T follicular helper cell (primary cell): Measurements from ENCODE around the gene RTCA.
"Not testable (repeated sequence)": the region's sequence is repeated elsewhere in the genome, so short reads cannot be mapped to it uniquely, and the experiment has no call there.

ENCODE experiments used
- DNase-seq: peaks from one replicate; pipeline ENCODE4 v3.0.0-alpha.2; 2020; ENCODE audit warnings: low read depth

Gene RTCA

DNA sequence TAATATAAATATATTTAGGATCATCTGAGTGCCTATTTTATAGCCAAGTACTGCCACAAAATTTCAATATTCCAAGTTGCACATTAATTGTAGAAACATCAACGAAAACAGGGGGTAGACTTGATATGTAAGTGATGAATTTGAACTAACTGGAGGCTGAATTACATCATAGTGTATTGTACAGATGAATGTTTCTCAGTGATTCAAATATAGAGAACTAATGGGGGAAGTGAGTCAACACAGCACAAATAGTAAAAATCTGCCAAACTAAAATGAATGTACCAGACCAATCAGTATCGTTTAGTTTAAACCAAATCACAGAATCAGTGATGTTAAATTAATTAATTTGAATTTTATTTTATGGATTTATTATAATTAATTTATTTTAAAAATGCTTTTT lies 42.8 kb downstream of the RTCA start:
- DNase-seq: no peak

DNA sequence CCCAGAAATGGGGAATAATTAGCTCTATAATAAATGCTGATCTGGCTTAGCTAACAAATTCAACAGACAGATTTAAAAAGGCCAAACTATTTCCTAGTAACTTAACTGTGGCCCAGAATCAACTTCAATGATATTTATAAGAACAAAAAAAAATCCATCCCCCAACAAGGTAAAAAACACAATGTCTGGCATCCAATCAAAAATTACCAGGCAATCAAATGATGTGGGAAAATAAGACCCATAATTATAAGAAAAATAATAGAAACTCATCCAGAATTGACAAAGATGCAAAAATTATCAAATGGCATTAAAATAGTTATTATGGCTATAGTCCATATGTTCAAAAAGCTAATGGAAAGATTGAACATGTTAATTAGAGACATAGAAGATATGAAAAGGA lies 43.8 kb downstream of the RTCA start:
- DNase-seq: no peak

DNA sequence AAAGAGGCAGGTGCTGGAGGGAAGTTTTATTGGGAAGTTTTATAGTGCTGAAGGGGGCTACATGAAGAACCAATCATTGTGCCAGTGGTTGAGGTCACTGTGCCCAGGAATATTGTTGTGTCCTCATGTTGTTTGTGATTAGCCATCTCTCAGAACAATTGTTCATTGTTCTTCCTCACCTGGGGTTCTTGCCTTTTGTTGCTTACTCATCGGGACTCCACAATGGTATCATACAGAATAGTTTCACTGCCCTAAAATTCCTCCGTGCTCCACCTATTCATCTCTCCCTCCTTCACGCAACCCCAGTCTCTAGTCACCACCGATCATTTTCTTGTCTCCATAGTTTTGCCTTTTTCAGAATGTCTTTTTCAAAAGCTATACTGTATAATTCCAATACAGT lies 47.4 kb downstream of the RTCA start:
- DNase-seq: no peak

DNA sequence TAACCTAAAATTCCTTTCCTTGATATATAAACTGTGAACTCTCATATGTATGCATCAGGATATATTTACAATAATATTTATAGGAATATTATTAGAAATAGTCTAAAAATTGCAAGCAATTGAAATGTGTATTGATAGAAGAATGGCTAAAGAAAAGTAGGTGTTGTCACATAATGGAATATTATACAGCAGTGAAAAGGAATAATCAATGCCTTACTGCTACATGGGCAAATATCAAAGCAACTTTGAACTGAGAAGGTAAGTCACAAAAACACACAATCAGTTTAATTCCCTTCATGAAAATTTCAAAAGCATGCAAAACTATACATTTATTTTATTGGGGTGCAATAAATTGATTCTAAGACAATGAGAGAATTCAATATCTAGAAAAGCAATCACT lies 50.6 kb downstream of the RTCA start:
- DNase-seq: no peak

DNA sequence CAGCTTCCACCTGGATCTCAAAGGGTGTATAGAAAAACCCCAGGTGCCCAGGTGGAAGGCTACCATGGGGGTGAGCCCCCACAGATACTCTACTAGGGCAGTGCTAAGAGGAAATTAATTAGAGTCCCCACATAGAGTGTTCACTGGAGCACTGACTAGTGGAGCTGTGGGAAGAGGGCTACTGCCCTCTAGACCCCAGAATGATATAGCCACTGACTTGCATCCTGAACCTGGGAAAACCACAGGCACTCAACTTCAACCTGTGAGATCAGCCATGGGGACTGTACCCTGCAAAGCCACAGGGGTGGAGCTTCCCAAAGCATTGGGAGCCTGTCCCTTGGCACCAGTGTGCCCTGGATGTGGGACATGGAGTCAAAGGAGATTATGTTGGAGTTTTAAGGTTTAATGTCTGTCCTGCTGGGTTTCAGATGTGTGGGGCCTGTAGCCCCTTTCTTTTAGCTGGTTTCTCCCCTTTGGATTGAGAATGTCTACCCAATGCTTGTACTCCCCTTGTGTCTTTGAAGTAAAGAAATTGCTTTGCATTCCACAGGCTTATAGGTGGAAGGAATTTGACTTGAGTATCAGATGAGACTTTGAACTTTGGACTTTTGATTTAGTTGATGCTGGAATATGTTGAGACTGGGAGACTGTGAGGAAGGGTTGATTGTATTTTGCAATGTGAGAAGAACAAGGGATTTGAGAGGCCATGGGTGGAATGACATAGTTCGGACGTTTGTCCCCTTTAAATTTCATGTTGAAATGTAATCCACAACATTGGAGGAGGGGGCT lies 54.5 kb downstream of the RTCA start:
- no peak for DNase-seq

DNA sequence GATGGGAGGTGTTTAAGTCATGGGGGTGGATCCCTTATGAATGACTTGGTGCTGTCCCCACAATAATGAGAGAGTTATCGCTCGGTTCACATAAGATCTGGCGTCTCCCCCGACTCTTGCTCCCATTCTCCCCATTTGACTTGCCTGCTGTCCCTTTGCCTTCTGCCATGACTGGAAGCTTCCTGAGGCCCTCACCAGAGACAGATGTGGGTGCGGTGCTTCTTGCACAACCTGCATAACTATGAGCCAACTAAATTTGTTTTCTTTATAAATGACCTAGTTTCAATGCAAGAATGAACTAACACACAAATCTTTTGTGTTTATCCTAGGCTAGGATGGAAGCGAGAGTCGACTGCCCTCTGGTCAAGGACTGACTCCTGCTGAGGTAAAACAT lies 55.1 kb downstream of the RTCA start:
- DNase-seq: no peak

DNA sequence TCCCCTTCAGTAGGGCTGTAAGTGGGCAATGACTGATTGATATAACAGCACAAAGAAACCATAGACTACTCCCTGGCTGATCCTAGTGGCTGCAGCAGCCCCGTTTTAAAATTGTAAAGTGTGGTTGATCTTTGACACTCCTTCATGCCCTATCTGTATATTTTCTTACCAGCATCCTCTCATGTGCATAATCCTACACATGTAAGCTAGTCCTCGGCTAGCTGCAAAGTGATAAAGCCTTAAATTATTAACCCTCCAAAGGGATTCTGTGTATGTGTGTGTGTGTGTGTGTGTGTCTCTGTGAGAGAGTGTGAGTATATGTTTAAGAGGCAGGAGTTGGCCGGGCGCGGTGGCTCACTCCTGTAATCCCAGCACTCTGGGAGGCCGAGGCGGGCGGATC lies 55.5 kb downstream of the RTCA start:
- DNase-seq: no peak

DNA sequence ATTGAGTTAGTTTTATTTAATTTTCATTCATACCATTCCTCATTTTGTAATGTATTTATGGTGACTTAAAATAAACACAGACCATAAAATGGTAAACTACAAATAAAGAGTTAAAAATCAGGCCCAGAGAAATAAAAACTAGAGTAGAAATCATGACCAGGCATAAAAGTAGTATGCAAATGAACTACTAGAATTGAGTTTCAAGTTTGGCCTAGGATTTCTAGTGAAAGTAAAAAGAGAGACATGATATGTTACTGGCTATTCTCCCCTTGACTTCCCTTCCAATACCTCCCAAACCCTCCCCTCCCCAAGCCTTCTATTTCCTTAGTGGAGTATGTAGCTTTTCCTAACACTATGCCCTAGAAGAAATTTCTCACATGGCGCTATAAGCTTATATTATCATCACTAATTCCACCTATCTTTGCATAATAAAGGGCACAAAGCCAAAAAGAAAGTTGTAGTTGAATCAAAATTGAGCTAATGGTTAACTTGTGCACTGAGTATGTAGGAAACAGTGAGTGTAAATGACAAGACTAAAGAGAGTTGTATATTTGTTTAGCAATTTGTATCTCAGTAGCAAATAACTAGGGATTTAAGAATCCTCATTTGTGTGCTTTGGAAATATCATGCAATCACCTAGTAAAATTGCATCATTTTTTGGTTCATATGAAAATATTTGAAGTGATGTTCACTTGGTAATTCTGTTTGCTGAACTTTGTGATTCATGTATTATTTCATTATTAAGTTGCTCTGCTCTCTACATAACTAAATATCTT lies 56.6 kb downstream of the RTCA start:
- DNase-seq: no peak

DNA sequence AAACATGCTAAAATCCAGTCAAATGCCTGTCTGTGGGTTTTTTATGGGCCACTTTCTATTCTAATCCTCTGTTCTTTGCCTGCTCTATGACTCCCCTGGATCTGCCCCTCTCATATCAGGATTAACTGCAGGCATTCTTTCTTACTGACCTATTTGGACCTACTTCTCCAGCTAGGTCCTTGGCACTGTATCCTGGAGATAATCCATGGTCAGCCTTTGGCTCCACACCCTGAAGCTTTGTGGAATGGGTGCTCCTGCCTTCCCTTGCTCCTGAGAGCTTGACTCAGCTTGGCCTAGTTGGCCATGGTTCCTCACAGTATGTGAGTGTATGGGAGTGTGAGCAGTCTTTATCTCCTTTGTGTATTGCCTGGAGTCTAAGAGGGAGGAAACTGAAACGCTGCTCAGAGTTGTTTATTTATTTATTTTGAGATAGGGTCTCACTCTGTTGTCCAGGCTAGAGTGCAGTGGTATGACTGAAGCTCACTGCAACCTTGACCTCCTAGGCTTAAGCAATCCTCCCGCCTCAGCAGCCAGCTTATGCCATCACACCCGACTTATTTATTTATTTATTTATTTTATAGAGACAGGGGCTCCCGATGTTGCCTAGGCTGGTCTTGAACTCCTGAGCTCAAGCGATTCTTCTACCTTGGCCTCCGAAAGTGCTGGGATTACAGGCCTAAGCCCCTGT lies 57.5 kb downstream of the RTCA start:
- no peak for DNase-seq

DNA sequence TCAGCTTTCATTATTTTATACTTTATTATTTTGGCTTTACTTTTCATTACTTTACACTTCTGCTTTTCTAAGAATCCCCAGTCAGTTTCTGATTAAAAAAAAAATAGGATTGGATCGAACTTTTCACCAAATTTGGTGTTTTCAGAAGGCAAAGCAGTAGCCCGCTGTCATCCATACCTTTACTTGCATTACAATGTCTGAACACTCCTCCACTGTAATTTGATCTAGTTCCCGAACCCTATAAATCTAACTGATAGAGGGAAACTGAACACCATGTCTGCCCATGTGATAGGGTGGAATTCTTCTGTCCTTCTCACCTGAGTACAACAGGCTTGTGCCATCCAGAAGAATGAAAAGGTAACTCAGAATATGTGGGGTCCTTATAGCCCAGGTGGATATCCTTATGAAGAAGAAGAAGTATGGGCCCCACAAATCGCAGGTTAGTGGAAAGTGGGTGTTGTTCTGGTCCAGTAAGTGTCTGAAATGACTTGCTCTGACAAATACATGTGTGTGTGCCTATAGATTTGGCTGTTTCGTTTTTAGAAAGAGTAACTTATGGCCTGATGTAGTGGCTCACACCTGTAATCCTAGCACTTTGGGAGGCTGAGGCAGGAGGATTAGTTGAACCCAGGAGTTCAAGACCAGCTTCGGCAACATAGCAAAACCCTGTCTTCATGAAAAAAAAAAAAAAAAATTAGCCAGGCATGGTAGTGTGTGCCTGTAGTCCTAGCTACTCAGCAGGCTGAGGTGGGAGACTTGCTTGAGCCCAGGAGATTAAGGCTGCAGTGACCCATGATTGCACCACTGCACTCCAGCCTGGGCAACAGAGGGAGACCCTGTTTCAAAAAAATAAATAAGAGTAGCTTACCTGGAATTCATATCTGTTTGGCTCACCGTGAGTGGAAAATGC lies 59.7 kb downstream of the RTCA start:
- DNase-seq: no peak

DNA sequence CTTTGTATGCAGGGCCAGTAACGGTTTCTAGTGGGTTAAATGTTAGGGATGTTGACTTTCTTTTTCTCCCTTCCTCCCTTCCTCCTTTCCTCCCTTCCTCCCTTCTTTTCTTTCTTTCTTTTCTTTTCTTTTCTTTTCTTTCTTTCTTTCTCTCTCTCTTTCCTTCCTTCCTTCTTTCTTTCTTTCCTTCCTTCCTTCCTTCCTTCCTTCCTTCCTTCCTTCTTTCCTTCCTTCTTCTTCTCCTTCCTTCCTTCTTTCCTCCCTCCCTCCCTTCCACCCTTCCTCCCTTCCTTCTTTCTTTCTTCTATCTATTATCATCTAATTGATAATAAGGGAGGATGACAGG lies 60.3 kb downstream of the RTCA start:
- not testable (repeated sequence) for DNase-seq

DNA sequence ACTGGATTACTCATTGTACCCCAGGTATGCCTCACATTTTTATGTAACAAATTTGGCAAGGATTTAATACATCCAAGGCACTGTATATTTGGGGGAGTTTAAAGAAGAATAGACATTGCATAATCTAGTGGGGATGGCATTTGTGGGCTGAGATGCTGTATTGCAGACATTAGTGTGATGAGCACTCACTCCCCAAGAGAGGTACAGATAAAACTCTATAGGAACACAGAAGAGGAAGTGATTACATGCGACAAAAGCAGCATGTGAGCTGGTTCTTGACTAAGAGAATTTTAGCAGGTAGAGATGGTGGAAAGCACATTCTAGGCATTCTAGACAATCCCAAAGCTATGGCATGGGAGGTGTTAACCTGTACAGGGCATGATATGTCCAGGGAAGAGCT lies 62.1 kb downstream of the RTCA start:
- DNase-seq: no peak

DNA sequence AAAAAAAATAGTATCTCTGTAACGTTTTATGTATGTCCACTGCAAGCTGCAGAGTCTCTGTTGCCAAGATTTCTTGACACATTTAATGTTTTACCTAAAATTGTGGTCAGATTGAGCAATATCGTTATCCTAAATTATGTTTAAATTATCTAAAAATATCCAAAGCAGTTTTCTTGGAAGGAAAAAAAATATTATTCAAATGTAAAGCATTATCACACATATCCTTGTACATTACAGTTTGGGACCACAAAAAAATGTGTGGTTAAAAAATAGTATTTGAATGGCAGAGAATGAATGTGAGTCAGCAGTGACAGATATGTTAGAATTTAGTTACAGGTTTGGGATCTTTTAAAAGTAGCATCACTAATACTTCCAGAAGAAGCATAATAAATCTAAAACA lies 65.1 kb downstream of the RTCA start:
- not testable (repeated sequence) for DNase-seq

DNA sequence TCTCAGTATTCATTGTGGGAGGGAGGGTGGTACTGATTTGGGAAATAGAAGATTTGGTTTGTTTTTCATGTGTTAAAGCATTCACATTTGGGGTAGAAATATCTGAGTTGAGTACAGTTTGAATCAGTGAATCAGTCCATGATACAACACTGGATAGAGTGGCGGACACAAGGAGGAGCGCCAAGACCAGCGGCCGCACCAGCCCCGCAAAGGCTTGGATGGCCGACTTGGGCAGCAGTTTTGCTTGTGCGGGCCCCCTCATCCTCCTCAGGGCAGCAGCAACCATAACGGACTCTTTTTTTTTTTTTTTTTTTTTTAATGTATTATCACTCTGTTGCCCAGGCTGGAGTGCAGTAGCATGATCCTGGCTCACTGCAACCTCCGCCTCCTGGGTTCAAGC lies 66.3 kb downstream of the RTCA start:
- no peak for DNase-seq

DNA sequence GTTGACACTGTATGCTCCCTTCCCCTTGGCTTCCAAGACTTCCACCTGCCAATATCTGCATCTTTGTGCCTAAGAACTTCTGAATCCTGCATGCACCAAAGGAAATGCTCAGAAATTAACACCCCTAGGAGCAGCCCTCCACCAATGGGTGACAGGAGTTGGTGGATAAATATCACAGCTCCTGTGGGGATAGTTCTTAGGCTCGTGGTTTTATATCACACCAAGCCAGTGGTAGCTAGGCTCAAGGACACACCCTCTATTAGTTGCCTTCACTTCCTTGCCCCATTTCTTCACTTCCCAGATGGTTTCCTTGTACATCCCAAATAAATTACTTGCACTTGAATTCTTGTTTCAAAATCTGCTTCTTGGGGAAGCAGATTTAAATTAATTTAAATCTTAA lies 69.4 kb downstream of the RTCA start:
- no peak for DNase-seq

DNA sequence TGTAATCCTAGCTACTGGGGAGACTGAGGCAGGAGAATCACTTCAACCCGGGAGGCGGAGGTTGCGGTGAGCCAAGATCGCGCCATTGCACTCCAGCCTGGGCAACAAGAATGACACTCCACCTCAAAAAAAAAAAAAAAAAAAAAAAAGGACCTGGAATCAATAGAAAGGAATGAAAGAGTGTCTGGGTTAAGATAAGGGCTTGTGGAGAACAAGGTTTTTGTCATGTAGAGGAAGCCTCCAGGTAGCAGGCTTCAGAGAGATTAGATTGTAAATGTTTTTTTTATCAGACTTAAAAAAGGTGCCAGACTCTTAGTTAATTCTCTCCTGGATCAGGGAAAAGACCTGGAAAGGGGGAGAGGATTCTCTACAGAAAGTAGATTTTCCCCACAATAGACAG lies 71.9 kb downstream of the RTCA start:
- DNase-seq: not testable (repeated sequence)

DNA sequence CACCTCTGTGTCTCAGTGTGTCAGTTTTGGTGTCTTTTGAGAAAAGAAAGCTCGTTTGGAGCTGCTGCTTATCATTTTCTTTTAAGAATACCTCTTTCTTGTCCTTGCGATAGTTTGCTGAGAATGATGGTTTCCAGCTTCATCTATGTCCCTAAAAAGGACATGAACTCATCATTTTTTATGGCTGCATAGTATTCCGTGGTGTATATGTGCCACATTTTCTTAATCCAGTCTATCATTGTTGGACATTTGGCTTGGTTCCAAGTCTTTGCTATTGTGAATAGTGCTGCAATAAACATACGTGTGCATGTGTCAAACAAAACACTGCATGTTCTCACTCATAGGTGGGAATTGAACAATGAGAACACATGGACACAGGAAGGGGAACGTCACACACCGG lies 73.7 kb downstream of the RTCA start:
- DNase-seq: not testable (repeated sequence)

DNA sequence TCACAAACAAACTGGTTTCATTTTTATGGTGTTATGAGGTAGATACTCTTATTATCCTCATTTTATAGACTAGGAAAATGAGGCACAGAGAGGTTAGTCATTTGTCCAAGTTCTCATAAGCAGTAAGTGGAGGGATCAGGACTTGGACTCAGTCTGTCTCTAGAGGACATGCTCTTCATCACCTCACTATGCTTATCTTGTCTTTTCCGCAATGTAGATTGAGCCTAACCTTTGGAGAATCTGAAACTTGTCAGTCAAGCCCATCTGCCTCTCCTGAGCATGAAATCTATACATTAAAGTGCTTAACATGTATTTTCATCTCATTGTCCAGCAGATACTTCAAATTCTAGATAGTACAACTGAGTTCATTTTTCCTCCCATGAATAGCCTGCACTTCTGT lies 74.5 kb downstream of the RTCA start:
- no peak for DNase-seq

DNA sequence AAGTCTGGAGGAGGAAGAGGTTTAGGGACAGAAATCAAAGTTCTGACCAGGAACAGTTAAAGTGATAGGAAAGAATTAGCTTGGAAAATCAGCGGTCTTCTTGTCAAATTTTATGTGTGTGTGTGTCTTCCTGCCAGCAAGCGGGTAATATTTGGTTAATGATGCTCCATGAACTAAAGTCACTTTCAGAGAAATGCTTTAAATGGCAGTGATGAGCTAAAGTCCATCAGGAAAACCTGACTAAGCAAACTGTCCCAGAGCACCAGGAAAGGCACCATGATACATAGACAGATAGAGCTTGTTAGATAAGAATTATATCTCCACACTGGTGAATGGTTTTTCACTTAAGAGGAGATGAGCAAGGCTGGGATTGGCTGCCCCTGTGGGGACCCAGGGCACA lies 76.3 kb downstream of the RTCA start:
- no peak for DNase-seq
